Activated gamma-delta T cell treated with Interleukin-2 at 50 U/mL for 16 hours (primary cell): ENCODE results near the gene NTRK3.

Experiments
- DNase-seq: peaks from one replicate; pipeline ENCODE4 v3.0.0-alpha.2; 2020

Gene NTRK3

DNA sequence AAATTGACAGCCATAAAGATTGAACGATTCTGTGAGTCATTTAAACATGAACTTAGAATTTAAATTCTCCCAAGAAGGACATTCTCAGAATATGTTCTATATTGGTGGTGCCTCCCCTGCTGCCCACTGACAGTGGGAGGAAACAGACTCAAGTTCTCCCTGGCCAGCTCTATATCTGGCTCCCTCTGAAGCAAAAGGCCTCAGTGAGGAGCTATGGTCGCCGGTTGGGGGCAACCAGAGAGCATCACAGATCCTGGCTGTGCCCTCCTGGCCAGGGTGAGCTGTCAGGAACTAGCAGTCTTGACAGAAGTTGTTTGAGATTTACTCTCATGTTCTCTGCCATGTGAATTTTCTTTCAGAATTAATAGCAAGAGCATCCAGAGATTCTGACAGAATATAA lies 285.5 kb downstream of the NTRK3 start:
- no peak for DNase-seq

DNA sequence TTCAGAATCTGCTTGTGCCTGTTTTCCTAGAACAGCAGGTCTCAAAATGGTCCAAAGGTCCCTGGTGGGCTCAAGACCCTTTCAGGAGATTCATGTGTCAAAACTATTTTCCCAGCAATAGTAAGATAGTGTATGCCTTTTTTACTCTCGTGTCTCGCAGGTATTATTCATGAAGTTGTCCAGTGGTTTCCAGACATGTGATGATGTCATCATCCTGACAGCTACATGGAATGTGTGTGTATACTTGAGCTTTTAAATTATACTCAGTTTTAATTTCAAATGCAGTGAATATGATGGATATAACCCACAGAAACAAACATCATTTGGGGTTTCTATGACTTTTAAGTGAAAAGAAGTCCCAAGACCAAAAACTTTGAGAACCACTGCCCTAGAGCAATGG lies 288.6 kb downstream of the NTRK3 start:
- no peak for DNase-seq

DNA sequence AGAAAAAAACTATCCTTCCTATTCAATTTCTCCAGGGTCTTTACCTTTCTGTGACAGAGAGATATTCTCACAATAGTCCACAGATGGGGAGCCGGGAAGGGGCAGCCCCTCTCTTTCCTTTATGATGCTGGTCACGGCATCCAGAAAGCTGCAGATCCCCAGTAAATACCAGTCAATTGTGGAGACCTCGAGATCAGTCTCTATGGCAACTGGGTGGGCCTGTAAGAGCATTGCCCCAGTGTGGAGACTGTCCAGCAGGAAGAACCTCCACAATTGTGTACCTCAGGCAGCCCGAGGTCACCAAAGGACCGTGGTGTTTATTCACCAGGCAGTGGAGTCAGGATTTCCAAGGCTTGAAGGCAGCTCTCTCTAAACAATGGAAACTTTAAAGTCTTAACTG lies 291.2 kb downstream of the NTRK3 start:
- no peak for DNase-seq

DNA sequence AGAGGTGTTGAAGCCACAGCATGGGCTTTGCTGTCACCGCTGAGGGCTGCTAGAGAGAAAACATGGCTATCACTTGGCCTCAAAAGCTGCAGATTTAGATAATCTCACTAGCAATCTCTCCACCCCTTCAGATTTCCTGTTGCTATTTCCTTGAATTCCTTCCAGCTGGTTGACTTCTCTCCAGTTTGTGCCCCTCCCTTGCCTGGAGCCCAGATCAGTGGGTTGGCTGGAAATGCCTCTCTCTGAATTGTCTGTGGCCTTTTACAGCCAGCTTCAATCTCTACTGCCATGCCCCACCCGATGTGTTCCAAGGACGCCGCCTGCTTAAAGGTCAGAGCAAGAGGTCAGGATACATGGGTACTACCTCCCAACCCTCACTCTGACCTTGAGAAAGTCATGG lies 294.1 kb downstream of the NTRK3 start:
- no peak for DNase-seq

DNA sequence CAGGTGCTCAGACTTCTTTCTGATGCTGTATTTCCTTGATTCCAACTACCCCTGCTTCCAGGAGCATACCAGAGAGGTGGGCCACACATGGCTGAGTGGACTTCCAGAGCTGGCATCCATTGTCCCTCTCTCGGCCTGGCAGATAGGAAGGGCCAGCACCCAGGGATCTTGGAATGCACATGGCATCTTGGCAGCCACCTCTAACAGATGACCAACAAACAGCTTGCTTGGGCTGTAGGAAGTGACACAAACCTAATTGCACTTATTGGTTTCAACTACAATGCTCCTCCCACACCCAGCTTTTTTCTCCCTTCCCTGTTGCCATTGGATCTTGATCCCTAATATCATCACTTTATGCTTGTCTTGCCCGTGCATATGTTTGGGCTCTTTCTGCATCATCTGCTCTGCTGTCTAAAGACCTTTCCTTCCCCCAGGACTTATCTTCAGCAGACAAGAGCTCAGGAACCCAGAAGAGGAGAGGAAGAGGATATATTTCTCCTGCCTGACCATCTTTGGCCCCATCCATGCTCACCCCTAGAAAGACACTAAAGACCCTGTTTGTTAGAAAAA lies 294.6 kb downstream of the NTRK3 start:
- no peak for DNase-seq

DNA sequence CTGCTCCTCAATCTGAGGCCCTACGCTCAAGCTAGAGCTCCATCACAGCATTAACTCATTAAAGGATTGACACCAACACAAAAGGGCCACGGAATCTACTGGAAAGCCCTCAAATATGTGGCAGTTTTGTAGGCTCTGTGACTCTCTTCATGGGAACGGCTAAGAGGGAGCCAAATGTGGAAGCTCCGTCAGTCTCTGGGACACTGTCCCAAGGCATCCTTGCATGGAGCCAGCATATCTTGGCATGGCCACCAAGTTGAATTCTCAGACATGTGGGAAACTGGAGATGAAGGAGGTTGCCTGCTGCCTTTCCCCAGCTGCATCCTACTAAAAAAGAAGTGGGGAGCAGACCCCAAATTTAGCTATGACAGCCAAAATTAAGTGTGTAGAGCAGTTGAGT lies 296.9 kb downstream of the NTRK3 start:
- DNase-seq, result no peak

DNA sequence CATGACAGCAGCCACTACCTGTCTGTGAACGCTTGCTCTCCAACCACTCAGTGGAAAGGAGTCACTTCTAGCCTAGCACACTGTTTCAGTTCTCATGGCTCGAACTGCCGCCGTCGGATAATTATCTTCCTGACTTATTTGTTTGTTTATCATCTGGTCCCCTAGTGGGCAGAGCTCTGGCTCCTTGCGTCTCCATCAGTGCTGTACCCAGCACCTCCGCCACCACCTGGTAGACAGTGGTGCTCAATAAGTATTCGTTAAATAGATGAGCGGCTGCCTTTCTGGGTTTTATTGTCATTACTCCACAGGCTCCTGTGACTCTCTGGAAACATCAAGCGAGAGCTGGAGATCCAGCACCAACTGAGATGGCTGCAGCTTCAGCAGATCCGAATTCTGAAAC lies 297.5 kb downstream of the NTRK3 start:
- DNase-seq, result no peak

DNA sequence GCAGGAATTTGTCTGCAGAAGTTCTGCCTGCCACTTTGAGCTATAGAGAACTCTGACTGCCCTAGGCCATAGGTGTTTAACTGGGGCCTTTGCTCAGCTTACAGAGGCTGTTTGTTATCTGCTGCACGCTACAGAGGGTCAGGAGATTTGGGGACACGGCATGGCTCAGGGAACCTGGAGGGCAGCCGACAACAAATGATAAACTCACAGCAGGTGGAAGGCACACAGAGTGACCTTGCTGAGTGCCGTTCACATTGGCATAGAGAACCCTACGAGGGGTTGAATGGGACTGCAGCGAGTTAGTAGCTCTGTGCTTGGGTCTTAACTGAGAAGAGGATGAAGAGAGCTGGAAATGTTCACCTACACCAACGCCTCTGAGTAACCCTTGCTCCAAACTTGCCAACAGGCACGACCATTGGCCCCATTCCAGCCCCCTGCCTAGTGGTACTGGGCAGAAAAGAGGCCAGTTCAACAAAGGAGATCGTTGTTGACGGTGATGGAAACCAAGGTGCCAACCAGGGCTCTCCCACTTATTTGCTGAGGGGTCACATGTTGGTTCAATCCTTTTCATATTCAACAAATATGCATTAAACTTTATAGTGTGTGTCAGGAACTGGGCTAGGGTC lies 301.1 kb downstream of the NTRK3 start:
- DNase-seq, result no peak

DNA sequence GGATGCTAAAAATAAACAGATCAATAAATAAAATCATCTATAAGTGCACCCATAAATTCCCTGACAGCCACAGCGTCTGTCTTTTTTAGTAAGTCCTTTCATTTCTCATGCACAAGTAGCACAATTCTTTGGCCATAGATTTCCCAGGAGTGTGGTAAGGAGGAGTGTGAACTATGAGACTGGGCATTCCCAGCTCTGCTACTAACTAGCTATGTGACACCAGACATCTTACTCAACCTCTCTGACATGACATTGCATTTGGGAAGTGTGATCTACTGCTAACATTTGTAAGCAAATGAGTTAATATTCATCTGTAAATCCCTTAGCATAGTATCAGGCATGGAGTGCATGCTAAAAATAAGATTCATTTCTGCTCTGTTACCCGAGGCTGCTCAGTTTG lies 301.7 kb downstream of the NTRK3 start:
- no peak for DNase-seq

DNA sequence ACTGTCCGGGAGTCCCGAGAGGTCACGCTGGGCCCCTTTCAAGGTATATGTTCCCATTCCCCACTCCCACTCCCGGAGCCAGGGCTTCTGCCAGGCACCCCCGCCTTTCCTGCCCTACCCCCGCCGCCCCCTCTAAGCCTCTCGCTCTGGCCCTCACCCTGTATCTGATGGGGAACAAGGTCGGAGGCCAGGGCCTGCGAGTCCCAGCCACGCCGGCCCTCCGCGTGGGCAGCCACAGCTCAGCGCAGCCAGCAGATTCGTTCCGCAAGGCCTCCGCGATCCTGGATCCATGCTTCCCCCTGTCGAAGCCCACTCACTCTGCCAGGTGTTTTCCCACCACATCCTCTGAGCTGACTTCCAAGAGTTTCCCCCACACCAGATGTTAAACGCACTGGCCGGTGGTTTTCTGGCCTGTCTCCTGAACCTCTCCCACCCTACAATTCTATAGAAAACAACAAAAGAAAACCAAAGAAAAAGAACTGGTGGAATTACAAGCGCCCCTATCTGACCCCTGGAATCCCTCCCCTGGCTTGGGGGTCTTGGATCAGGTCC lies 303.7 kb downstream of the NTRK3 start:
- DNase-seq, result no peak

DNA sequence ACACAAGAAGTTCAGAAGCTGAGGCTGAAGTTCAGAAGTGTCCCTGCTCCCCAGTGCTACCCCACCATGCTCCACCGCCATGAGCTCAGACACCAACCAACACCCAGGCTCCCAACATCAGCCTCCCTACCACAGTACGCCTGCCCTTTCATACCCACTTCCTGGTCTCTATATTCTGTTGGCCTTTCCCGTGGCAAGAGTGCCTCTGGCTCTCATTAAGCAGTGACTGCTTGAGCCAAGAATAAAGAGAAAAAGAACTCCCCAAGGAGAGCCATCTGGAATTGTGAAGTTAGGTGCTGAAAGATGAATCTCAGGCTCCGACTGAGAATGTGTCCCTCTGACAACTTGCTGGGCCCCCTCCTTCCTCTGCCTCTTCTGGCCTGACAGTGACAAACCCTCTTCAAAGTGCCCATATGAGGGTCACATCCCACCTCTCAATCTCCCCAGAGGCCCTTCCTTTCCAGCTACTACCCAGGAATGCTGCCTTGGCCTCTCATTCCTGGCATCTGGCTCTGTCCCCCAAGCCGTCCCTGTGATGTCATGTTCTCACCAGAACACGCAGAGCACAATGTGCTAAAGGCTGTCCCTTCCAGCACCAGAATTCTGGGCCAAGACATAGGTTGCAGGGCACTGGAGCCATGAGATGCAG lies 306.8 kb downstream of the NTRK3 start:
- DNase-seq, result no peak

DNA sequence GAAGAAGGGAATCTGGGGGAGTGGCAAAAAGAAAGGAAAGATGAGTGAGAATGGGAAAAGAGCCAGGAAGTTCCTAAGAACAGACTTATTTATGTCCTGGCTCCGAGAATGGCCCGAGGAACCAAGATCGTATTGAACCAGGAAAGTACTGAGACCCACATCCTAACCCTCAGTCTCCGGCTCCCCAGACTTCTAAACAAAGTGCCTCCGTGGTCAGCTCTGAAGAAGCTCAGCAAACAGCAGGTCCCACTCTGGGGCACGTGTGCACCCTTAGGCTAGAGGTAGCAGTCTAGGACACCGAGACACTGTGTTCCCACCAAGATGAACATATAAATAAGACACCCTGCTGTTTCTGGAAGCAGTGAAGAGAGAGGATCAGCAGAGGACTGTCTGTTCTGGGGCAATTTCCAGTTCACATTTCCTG lies 307.4 kb downstream of the NTRK3 start:
- DNase-seq, result no peak

DNA sequence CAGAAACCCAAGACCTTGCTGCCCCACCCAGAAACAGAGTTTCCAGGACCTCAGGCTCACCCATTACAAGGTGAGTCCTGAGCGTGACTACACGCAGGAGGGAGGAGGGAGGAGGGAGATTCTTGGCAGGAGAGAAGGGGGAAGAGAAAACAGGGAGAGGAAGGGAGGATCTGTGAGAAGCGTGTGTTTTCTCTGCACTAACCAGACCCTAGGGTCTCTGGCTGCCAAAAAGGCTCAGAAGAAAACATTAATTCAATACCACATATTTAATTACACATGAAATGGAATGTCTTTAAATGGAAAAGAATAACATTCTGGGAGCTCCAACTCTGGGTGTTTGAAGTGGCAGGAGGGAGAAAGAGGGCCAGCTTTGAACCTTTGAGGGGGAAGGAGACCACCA lies 309.0 kb downstream of the NTRK3 start:
- no peak for DNase-seq

DNA sequence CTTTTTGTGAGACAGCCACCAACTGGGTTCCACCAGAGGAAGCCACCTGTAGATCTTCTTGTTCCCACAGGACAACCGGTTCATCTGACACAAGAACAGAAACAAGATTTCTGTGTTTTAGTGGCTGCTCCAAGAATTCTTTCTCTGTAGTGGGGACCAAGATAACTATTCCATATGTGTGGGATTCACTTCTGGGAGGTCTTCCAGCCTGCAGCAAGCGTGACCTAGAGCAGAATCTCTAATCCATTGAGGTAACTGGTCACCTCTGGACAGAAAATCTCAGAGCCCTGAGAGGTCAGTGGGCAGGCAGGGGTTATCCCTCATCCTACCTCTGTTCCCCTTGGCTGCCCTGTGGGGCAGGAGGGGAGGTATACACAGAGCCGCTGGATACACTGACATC lies 311.3 kb downstream of the NTRK3 start:
- DNase-seq, result no peak

DNA sequence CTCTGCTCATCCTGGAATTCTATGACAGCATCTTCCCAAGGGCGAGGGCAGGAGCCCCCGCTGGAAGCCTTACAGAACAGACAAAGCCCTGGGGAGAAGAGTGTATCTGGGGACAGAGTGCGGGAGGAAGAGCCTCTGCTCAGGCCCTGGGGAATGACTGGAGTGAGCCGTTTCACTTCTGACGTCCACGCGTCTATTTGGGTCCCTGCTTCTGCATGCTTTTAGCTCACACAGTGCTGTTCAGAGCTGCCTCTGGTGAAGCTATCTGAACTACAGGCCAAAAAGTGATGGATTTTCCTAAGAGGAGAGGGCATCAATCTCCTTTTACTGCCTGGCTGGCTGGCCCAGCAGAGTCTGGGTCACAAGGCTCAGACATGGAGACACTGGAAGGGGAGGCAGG lies 311.8 kb downstream of the NTRK3 start:
- DNase-seq, result no peak

DNA sequence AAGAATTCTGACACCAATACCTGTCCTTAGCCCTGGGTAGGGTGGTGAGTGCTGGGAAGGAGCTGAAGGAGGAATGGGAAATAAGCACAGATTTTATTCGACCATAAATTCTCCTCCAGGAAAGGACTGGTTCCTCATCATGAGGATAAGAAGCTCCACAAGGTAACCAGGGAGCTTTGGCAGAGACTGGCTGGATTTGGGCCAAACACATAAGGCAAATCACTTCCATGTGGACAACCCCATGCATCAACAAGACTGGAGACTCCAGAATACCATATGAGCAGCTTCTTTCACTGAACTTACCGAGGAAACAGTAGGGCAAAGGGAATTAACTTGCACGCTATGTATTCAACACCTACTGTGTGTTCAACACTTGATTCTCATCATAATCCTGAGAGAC lies 312.5 kb downstream of the NTRK3 start:
- no peak for DNase-seq

DNA sequence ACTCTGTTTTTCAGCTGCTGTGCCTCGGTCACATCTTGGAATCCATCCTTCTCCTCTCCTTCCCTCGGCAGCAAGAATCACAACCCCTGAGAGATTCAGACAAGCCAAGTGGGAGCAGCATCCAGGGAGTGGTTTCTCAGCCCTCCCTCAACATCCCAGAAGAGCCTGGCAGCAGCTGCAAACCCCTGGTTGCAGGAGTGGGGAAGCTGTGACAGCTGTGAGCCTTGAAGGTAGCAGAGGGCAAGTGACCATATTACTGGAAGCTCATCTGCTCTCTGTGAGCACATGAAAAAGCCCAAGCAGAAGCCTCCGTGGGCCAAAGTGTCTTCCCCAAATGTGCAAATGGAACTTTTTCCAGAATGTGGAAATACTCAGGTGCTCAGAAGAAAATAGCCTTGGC lies 312.9 kb downstream of the NTRK3 start:
- DNase-seq, result no peak

DNA sequence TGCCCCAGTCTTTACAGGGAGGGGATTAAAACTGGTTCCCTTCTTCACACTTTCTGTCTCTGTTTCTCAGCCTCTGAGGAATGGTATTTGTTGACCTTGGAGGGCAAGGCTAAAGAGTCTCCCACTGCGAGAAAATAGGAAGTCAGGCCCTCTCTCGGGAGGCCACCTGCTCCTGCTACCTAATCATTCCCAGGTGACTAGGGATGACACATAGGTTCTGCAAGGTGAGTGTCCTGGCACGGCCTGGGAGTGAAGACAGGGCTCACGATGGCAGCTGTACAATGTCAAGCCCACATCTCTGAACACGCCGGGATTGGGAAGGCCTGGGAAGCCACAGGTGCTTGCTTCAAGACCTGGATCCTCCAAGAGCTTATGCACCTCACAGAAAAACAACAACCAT lies 314.2 kb downstream of the NTRK3 start:
- no peak for DNase-seq

DNA sequence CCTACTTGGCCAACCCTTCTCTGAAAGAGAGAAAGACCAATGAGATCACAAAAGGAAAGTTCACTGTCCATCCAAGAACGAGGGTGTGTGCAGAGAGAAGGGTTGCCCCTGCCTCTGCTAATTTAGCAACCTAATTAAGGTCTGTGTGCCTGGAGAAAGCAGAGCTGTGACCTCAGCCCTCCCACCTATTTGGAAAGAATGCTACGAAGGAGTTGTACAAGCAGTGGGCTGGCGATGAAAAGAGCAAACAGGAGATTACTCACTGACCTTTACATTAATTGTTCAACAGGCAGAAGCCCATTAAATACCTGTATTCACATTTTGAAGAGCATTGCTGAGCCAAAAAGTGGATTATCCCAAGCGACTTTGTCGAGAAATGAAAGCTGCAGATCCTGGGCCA lies 314.9 kb downstream of the NTRK3 start:
- DNase-seq, result no peak

DNA sequence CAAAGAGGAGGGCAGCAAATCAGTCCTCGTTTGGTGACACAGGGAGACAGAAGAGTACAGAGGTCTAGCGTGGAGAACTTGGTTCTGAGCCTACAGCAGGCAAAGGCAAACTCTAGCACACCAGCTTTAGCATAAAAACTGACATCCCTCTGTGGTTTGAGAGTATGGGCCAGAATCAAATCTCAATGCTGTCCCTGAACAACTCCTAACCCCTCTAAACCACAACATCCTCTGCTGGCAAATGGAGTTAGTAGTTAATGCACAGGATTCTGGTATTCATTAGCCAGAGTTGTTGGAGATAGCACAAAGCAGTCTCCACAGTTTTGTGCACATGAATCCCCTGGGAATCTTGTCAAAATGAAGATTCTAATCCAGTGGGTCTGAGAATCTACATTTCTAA lies 315.8 kb downstream of the NTRK3 start:
- DNase-seq, result no peak

DNA sequence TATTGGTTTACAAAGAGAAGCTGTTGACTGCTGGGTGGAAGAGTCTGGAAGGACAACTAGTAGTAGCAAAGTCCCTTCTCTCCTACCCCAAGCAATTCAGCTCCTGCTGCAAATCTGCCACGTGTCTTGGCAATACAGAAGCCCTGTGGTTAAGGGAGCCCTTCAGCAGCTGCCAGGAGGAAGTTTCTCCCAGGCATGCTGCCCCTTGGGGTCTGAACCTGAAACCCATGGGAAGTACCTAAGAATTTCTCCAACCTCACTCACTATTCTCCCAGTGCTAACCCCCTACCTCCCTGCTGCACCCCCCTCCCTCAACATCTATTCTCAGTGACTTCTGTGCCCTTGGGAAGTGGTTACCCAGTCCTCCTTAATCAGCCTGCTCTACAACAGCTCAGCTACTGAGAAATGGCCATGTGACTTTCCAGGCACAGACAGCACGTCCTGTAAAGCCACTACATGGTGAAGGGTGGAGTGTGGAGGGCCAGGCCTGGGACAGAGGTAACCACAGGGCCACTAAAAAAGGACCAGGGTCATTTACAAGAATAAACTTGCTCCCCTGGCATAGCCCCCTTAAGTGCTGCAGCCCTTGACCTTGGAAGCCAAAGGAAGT lies 316.6 kb downstream of the NTRK3 start:
- no peak for DNase-seq

DNA sequence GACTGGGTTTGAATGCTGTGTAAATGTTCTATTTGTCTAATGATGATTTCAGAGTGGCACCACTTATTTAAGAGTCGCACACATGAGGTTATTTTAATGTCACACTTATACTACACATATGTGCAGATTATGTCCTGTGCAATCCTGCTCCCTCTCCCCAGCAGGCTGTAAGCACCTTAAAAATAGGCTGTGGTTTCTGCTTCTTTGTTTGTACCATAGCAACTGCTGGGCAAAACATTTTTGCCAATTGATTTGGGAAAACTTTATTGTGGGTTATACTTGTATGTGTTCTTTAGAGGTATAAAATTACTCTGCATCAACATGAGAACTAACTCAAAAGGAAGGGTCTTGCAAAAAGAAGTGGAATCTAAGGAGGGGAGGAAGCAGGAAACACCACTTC lies 318.5 kb downstream of the NTRK3 start:
- no peak for DNase-seq

DNA sequence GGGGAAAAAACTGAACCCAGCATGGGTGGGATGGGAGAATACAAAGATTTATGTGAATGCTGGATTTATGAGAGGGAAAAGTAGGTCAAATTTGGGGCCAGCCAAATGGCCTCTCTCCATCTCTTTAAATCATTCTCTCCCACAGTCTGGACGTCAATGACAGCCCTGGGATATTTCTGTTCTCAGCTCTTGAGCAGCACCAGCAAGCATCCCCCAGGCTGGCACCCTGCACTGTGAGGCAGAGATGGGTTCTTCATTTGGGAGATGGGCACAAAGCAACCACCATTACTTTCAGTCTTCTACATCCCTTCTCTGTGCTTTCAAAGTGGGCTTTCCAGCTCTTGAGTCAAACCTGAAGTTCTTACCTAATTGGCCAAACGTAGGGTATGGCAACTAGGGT lies 321.0 kb downstream of the NTRK3 start:
- no peak for DNase-seq

DNA sequence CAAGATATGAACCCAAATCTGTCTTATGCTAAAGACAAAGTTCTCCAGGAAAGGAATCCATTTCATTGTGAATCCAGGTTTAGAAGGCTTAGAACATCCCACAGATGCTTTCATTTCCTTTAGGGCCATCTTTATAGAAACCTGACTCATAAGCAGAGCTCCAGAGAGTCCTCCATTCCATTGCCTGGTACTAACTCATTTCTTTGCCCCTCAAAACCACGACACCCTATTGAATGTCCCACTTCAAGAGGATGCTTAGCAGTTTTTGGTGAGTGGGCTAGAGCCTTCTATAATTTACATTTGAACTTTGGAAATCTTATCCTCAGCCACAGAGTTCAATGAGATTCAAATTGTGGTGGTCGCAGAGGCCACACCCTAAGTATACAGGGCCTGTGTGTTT lies 325.0 kb downstream of the NTRK3 start:
- no peak for DNase-seq
